GM18508 (cell line): Measurements from ENCODE around the gene SYT2.

ENCODE experiments used
- ATAC-seq: cut with Tn5 transposase; IDR thresholded peaks from one replicate; pipeline ENCODE4 v1.9.1; 2021; ENCODE audit warnings: moderate number of reproducible peaks; ENCODE audit not compliant: insufficient read depth, unreplicated experiment

Gene SYT2

DNA sequence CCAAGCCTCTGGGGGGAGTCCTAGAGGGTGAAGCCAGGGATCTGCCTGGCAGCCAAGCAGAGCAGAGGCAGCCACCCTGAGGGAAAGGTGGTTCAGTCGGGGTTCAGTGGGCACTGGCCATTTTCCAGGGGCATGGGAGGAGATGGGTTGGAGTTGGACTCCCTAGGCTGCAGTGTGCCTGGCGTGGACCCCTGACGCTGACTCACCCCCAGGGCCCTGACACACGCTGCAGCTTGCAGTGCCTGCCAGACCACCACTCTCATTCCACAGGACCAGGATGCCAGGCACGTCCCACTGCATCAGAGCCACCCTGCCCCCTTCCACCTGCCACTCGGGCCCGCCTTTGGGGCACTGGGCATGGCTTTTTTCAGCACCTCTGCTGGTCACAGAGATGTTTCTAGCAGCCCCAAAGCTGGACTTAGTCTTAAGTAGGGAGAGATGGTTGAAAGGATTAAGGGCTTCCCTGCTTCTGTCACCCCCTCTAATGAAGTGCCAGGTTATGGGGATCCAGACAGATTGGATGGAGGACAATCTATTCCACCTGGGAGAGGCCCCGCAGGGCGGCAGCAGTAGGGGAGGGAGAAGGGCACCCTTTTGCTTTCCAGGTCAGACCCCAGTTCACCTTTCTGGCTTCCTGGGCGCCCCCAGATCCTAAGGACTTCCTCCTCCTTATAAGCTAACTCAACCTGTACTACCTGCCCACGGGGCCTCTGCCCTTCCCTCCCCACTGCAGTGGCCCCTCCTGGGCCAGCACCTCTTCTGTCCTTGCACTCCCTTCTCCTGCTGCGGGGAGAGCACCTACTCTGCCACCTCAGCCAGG is 1.6 kb downstream of the SYT2 start:
- no peak for ATAC-seq

DNA sequence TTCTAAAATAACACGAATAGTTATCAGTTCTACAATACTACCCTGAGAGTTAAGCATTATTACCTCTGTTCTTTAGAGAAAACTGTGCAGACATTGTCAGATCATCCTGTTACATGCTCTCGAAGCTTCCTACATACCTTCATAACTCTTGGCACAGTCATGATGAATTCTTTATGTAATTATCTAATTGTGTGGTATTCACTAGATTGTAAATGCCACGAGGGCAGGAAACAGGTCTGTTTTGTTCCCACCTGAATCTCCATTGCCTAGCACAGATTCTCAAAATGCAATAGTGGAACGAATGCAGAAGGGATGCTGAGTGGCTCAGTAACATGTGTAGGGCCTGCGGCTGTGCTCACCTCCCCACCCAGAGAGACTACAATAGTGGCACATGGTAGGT is 3.4 kb downstream of the SYT2 start:
- no peak for ATAC-seq

DNA sequence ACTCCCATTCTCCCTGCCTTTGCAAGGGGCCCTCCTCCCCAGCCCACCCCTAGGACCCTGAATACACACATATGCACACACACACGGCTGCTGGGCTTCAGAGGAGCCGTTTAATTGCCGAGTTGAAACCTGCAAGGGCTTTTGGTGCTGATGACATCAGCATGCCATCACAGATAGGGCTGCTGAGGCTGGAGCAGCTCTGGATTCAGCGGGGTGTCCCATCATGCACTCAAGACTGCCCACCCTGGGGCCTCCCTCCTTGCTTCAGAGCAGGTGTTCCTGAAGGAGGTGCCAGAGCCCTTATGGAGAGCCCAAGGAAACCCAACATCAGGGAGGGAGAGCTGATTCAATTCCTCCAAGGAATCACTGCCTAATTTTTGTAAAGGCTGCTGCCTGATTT is 5.7 kb downstream of the SYT2 start:
- ATAC-seq: no peak

DNA sequence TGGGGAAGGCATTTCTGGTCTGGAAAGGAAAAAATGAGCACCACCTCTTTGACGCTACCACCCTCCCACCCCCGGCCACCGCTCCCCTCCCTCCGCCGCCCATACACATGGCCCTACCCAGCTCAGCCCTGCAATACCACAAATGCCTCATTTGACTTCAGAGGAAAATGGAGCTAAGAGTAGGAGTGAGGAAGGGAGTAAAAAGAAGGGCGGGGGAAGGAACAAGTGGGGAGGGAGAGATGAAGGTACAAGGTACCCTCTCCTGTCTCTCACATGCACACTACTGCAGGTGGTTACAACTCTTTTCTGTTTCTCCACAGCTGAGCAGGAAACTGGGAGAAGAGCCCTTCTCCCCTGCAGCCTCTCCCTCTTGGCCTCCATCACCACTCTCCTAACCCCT is 7.1 kb downstream of the SYT2 start:
- ATAC-seq: no peak

DNA sequence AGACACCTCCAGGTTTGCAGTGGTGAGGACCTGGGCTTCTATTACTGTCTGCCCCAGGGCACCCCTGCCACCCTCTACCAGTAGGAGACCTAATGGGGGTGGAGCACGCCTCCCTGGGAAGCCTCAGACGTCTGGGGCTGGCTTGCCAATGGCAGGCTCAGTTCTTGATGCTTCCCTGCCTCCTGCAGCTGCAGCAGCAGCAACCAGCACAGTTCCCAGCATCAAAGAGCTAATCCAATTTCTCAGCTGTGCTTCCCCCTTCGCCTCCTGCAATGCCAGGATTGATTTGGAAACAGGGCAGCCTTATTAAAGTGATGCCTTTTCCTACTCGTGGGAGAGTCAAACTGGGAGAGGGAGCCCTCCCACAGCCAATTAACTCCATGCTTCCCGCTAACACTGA is 8.2 kb downstream of the SYT2 start:
- ATAC-seq: no peak

DNA sequence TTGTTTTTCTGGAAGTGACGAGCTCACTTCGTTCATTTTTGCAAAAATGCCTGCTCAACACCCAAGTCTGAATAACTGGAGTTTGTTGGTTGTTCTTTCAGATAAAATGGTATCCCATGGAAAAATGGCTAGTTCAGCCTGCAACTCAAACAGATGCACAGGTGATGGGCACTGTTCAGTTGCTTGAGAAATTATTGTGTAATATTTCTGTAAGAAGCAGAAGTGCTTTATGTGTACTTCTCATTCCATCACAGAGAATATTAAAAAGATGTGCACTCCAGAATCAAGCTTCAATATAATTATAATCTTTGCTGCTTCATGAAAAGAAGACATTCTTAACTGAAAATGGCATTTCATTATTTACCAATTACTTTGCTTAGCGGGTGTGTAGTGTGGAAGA is 9.1 kb downstream of the SYT2 start:
- no peak for ATAC-seq

DNA sequence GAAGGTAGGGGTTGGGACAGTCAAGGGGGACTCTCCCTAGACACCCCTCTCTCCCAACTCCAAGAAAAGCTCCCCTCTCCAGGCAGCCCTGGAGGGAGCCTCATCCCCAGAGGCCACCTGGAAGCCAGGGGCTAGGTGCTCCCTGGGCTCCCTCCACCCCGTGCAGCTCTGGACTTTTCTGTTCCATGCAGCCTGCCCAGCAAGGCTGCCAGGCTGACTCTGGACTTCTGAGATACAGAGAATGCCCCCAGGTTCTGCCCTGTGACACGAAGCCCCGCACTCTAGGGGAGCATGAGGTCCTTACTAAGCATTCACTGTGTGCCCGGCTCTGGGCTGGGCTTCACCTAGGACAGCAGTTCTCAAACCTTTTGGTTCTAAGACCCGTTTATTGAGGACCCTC is 10.2 kb downstream of the SYT2 start:
- no peak for ATAC-seq

DNA sequence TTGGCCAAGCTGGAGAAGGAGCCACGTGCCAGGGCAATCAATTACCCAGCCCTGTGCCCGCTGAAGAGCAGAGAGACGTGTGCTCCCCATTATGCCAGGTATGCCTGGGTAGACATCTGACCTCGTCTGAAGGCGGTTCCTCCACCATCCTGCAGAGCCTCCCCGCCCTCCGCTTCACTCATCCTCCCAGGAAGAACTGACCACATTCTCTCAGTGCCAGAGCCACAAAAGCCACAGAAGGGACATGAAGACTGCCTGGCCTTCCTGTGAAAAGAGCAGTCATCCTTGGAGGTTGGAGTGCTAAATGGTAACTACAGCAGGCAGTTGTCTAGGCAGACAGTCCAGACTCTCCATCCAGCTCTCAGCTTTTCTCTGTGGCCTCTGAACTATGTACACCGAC is 12.0 kb downstream of the SYT2 start:
- ATAC-seq: no peak

DNA sequence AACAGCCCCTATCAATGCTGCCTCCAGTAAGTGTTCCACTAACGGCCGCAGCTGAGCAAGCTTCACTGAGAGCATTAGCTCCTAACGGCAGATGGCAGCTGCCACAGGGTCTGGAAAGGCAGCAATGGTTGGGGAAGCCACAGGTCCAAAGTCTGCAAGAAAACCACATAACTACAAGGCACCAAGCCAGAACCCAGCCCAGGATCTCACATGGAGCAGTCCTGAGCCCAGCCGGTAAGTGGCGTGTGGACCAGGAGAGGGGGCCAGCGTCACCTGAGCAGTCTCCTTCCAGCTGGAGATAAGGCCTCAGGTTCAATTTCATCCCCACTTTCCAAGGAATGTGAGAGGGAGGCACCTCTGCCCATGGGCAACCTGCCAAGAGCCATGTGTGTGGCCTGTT is 13.2 kb downstream of the SYT2 start:
- no peak for ATAC-seq

DNA sequence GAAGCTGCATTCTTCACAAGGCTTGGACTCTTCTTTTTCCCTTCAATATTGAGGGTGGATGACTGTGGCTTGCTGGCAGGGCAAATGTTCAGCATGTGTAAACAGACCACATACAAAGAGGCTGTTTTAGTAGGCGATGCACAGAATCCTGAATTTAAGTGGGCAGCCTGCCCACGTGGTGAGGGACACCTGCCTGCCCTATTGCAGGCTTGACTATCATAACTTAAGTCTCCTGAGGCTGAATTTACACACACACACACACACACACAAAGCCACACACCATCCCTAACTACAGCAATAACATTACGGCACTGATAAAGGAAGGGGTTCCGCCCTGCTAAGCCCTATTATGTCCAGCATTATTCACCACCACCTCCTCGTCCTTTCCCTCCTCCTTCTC is 15.9 kb downstream of the SYT2 start:
- ATAC-seq: no peak

DNA sequence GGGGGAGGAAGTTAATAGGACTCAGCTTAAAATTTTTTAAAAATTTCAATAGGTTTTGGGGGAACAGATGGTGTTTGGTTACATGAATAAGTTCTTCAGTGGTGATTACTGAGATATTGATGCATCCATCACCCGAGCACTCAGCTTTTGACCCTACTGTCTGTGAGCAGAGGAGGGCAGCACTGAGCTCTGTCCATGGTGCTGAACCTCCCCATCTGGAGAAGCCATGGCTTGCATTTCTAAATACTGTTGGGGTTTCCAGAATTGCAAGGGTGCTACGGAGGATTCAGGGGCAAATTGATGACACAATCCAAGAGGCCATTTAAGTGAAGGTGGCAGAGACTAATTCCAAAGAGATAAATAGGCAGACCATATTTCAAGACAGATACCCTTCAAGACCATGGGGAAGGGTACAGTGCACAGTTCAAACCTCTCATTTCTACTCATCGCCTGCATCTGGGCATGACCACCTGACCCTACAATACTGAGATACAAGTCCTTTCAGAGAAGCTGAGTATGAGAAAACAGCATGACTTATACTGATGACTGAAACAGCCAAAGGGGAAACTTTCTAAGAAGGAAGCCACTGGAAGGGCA is 17.2 kb downstream of the SYT2 start:
- no peak for ATAC-seq

DNA sequence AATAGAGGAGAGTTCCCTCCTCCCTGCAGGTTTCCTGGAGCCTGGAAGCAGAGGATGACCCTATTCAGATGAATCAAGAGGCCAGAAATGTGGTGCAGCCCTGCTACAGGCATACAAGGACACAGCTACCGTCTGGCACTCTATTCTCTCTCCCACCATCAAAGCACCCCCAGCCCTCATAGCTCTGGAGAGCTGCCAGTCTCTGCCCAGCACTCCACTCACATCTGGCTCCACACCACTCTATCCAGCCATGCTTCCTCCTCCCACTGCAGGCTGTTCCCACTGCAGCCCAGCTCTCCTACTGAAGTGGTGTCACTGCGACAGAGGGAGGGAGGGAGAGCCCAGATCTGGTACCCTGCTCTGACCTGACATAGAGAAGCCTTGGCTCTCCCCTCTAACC is 18.4 kb downstream of the SYT2 start:
- ATAC-seq: no peak

DNA sequence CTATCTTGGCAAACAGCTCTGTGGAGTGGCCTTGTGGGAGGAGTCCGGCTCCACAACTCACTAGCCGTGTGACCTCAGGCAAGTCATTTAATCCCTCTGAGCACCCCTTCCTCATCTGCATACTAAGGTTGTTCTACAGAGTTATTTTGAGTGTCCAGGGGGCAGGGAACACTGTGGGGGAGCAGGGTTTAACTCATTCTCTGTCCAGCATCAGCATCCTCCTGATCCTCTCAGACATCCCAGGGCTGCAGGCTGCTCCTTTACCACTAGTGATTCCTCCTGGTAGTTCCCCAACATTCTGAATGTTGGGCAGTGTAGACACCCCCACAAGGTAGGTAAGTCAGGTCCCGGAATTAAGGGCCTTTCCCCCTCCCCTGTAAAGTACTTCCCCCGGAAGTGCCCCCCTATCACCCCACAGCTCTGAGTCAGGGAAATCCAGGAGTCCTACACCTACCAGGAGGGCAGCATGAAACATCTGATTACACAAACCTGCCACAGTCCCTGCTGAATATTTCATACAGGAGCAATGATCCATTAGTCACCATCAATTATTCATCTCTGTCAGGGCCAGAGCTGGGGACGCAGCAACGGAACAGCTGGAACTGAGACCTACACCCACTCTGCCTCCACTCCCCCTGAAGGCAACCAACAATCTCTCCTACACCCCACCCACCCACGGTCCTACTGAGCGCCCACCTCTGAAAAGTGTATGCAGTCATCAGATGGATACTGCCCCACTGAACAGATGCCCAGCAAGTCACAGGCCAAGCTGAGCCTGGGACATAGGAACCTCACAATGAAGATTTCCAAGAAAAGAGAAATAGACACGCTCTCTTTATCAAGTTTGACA is 20.5 kb downstream of the SYT2 start:
- no peak for ATAC-seq

DNA sequence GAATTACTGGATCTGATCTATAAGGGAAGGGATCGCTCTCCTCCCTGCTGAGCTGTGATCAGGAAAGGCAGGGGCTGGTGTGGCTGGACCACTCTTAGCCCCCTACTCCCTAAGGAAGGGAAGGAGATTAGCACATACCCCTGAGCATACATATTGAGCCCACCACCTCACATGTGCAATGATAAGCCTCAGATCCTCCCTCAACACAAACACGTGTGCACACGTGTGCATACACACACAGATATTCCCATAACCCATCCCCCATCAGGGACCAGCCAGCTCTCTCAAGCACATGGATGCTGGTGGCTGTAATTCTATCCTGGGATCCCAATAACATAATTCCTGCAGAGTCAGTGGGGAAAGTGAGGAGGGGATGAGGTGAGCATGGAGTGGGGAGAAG is 21.2 kb downstream of the SYT2 start:
- no peak for ATAC-seq

DNA sequence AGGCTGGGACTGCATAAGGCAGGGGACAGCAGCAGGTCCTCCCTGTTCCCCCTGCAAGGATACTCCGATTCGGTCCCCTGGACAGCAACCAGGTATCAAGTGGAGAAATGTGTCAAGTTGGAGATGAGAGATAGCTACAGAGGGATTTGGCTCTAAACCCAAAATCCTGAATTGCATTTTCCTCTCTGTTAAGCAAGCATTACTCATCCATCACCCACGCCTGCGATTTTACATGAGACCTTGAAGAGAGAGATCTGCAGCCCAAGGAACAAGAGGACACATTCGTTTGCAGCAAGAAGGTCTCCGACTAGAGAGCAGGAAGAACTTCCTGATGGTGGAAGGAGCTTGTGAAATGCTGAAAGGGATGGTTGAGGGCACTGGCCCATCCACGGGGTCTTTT is 21.9 kb downstream of the SYT2 start:
- no peak for ATAC-seq

DNA sequence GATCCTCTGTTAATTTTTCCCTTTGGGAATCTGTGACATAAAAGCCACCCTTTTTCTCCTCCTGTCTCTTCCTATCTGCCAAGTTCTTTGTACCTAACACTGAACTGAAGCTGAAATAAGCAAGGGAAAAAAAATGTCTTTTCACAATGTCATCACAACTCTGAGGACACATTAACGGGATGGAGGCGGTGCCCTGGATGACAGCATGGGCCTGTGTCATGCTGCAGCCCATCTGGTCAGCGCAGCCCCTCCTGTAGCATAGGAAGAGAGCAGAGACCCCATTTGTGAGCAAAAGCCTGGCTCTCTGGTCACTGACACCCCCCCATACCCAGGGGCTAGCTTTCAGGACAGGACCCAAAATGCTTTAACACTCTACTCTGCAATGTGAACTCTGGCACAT is 22.5 kb downstream of the SYT2 start:
- ATAC-seq: no peak

DNA sequence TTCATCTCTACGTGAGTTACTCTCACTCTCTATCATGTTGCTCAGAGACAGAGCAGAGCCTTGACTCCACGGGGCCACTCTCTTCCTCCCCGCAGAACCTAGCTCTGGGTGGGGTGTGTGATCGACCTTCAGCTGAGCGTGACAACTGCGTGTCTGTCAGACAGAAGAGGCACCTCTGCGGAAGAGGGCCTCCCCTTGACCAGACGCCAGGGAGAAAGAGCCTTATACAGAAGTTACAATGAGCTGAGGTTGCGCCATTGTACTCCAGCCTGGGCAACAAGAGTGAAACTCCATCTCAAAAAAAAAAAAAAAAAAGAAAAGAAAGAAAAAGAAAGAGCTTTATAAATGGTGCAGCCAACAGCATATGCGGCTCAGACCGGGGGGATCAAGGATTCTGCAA is 22.9 kb downstream of the SYT2 start:
- no peak for ATAC-seq

DNA sequence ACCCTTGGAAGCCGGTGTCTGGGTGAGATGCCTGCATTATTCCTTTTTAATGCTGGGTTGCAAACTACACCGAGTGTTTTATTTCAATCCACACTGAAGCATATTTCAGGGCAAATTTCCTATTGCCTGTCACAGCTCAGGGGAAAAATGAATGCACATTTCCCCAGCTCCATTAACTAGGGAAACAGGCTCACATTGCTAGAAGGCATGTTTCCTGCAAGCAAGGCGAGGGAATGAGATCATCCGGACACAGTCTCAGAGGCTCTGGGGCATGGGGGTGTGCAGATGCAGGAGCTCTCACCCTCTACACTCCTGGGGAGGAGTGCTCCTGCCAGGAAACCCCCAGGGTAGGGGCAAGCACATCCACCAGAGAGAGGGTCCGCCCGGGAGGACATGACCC is 24.6 kb downstream of the SYT2 start:
- ATAC-seq: no peak

DNA sequence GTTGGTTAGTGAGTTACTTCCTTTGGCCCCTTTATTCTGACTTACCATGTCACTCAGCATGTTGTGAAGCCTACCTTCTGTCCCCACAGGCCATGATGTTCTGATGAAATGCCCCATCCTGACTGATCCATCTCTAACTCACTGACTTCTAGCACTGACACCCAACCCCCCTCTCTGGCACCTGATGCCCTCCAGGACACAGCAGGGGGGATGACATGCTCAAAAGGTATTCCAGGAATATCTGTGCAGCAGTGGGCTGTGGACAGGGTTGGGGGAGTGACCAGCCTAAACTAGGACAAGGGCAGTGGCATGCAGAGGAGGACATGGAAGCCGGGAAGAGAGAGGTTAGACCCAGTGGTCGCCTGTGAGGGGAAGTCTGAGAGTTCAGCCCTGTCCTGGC is 25.5 kb downstream of the SYT2 start:
- no peak for ATAC-seq

DNA sequence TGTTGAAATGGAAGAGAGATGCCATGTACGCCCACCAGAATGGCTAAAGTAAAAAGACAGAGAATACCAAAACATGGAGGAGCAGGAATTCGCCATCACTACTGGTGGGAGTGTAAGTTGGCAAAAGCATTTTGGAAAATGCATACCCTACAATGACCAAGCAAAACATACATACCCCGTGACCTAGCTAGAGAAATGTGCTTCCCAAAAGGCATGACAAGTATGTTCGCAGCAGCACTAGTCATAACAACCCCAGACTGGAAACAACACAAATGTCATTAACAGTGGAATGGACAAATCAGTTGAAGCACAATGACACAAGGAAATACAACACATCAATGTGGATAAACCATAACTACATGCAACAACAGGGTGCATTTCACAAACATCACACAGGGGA is 27.2 kb downstream of the SYT2 start:
- ATAC-seq: no peak

DNA sequence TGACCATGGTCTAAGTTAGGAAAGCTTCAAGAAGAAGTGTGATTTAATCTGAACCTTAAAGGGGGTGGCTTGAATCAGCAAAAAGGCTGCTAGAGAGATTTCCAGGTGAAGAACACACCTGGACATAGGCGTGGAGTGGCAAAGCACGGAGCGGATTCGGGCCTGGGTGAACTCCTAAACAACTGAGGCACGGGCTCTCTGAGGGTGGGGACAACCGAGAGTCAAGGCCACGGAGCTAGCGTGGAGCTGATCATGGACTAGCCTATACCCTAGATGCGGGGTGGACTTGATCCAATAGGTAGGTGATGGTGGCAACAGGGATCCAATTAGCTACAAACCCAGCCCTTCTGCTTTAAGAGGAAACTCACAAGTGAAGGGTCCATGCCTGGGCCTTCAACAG is 27.8 kb downstream of the SYT2 start:
- no peak for ATAC-seq
